Myocyte (in vitro differentiated cells): ENCODE data around the gene UQCC3. TPM values are rescaled to one million over a fixed set of nuclear protein-coding genes. Genes with fewer than 3 reads are reported as not detected.
"Not testable (repeated sequence)": the region's sequence is repeated elsewhere in the genome, so short reads cannot be mapped to it uniquely, and the experiment has no call there.

Experiments
- DNase-seq: peaks from one replicate; pipeline ENCODE4 v3.0.0-alpha.2; 2012; ENCODE audit warnings: low read depth
- total RNA-seq: library from RNA; depleted of rRNA; stranded (reverse); fragments of >200 nt; gene quantifications from 2 replicates; pipeline ENCODE4 v1.2.3, GENCODE V29; 2014

Gene UQCC3
- total RNA-seq, 1 donor from 2014 or later: 5.7 TPM

DNA sequence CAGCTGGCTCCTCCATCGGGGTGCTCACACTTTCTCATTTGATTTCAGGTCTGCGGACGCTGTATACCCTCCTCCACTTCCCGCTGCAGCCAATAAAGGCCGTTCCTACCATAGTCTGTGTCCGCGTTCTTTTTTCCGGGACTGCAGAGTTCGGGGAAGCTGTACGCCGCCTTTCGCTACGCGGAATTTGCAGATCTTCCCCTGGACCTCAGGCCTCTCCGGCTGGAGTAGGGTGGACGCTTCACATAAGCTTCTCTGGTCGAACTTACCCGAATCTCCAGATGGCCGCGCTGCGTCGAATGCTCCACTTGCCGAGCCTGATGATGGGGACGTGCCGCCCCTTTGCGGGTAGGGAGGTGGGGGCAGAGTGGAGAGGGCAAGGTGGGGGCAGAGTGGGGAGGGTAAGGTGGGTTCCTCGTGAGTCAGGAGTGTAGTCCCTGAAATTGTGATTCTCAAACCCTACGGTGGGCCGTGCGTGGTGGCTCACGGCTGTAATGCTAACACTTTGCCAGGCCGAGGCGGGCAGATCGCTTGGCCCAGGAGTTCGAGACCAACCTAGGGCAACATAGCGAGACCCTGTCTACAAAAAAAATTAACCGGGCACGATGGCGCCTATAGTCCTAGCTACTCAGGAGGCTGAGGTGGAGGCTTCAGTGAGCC is 5.7 kb upstream of the UQCC3 start:
- peak; percentile 70 for DNase-seq

DNA sequence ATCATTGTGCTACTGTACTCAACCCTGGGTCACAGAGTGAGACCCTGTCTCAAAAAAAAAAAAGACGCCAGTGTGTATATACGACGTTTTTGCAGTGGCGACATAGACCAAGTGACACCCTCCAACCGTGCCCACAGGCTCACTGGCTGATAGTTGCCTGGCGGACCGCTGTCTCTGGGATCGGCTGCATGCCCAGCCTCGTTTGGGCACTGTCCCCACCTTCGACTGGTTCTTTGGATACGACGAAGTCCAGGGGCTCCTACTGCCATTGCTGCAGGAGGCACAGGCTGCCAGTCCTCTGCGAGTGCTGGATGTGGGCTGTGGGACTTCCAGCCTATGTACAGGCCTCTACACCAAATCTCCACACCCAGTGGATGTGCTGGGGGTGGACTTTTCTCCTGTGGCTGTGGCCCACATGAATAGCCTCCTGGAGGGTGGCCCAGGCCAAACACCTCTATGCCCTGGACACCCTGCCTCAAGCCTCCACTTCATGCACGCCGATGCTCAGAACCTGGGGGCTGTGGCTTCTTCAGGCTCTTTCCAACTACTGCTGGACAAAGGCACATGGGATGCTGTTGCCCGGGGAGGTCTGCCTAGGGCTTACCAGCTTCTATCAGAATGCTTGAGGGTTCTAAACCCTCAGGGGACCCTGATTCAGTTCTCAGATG is 5.1 kb upstream of the UQCC3 start:
- DNase-seq: no peak

- no peak for DNase-seq
Observed at GRCh38 chr11:62667460-62667859, 4.0 kb upstream of the UQCC3 start.

- no peak for DNase-seq
Observed at GRCh38 chr11:62669420-62670161, 1.9 kb upstream of the UQCC3 start.

- DNase-seq: no peak
Observed at GRCh38 chr11:62671236-62671607, 251 bp upstream of the UQCC3 start.

- no peak for DNase-seq
Observed at GRCh38 chr11:62673196-62673525, 1.7 kb downstream of the UQCC3 start.

DNA sequence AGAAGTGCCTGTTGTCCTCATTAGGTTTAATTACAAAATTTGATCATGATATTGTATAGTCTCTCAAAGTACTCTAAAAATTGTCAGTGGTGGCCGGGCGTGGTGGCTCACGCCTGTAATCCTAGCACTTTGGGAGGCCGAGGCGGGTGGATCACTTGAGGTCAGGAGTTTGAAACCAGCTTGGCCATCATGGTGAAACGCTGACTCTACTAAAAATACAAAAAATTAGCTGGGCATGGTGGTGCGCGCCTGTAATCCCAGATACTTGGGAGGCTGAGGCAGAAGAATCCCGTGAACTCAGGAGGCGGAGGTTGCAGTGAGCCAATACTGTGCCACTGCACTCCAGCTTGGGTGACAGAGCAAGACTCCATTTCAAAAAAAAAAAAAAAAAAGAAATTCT is 3.9 kb downstream of the UQCC3 start:
- DNase-seq: not testable (repeated sequence)

- DNase-seq: no peak
Observed at GRCh38 chr11:62676698-62677097, 5.2 kb downstream of the UQCC3 start.

DNA sequence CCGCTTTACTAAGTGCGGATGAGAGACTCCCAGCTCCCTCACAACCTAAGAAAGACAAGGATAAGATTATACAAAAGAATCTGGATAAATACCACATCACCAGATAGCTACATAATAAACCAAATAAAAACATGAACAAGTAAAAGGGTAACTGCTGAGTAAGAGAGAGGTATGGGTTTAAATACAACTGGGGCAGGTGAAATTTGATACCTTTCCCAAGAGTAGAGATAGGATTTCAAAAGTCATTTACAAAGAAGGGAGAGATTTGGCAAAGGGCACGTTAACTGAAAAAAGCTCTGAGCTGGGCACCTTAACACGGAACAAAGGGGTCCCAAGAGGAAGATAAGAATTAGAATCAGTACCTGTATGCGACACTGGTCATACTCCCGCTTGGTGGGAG is 5.7 kb downstream of the UQCC3 start:
- DNase-seq: no peak

GRCh38 chr11:62677714-62678113 is 6.2 kb downstream of the UQCC3 start:
- no peak for DNase-seq

GRCh38 chr11:62678433-62678769 is 6.9 kb downstream of the UQCC3 start:
- DNase-seq: no peak

DNA sequence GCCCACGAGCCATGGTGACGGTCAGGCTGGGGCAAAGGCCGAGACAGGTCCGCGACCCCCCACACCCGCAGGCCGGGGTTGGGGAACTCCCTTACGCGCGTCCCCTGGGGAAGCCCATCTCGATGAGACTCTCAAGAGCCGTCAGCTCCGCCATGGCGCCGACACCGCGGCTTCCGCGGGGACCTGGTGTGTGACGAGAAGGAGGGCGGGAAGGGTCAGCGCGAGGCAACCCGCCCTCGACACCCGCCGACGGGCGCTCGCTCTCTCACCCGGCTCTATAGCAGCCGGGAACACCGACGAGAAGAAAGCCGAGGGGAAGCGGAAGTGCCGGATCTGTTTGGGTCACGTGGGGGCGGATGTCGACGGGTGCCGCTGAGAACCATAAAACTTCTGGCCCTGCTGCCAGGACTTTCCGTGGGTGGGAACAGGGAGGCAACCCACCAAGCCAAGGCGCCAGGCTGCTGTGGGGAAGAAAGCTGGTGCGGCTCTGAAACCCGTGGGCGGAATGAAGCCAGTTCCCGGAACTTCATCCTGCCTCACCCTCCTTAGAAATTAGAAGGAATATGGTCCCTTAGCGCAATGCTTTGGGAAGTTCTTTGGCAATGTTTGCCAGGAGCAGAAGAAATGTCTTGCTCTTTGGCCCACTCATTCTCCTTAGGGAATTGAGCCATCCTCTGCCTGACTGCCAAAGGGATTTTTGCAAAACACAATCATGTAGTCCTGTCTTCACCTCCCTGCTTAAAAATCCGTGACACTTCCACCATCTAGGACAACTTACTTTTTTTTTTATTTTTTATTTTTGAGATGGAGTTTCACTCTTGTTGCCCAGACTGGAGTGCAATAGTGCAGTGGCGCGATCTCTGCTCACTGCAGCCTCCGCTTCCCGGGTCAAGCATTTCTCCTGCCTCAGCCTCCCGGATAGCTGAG is 7.6 kb downstream of the UQCC3 start, which contains the start of gene UBXN1:
UBXN1 (minus strand) TSS at position 304 of the 927 bp plus-strand sequence; CDS start at position 154, 150 bp downstream.
- DNase-seq: peak; percentile 92

- DNase-seq: peak; percentile 82
Observed at GRCh38 chr11:62680825-62681240, 9.4 kb downstream of the UQCC3 start.

- DNase-seq: no peak
Observed at GRCh38 chr11:62682518-62682917, 11.0 kb downstream of the UQCC3 start.

- DNase-seq: no peak
Observed at GRCh38 chr11:62687508-62688396, 16.3 kb downstream of the UQCC3 start.

GRCh38 chr11:62688491-62688890 is 17.0 kb downstream of the UQCC3 start:
- peak; percentile 43 for DNase-seq

DNA sequence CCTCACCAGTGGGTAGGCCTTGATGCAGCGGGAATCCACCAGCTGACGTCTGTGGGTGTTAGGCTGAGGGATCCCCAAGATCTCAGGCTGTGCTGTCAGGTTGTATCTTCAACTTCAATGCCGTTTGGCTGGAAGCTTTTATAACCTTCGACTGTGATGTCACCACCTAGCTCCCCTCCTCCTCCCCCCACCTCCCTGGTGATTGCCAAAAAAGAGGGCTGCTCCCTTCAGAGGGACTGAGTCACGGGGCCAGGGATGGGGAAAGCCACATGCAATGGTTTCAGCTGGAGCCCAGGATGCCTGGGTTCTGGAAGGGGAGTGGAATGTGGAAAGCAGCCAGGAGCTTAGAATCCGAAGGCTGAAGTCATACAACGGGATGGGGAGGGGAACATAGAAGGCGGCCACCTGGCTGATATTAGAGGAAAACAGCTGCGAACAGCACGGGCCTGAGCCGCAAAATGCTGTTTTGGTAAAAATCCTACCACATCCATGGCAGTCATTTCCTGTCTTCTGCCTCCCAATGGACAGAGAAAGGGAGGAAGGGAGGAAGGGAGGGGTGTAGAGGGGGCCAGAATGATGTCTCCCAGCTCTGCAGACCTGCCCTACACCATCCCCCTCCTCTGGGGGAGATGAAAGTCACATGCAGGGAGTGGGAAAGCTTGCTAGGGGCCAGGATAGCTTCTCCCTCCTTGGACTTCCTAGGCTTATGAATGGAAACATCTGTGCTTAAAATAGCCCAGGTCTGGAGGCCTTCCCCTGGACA is 18.1 kb downstream of the UQCC3 start, which contains the start of gene LRRN4CL:
LRRN4CL (minus strand) TSS at position 110 of the 763 bp plus-strand sequence. CDS start 1,022 bp downstream, outside the sequence.
- DNase-seq: peak; percentile 100

DNA sequence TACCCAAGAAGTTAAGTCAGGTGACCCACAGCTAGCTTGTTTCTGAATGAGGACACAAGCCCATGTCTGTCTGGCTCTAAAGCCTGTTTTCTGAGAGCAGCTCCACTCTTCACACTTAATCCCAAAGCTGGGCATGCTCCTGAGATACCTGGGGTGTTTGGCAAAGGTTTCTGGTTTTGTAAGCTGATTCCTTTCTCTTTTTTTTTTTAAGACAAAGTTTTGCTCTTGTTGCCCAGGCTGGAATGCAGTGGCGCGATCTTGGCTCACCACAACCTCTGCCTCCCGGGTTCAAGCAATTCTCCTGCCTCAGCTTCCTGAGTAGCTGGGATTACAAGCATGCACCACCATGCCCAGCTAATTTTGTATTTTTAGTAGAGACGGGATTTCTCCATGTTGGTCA is 22.2 kb downstream of the UQCC3 start:
- not testable (repeated sequence) for DNase-seq

DNA sequence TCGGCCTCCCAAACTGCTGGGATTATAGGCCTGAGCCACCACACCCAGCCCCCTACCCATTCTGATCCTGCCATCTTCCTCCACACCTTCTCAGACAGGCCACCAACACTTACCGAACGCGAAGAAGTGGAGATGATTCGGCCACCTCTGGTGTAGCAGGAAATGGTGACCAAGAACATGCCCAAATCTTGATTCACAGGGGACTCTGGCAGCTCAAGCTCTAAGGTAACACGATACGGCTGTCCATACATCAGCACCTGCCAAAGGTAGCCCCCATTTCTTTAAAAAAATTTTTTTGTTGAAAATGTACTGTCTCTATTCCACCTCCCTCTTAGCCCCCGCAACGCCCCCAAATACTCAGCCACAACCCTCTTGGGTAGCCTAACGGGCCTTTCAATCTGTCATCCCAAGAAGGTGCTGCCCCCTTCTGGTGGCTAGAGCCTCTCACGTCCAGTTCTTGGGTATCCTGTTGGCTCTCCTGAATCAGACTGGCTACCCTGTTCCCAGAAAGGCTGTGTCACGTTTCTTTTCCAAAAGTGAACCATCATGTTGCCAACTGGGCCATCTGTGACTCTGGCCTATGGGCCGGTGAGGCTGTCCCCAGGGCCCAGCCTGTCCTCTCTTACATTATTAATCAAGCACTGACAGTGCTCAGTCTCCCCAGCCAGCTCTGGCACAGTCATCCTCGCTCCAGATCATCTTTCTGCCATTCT is 23.1 kb downstream of the UQCC3 start:
- DNase-seq: peak; percentile 94
